PFSK-1 (cell line): Measurements from ENCODE around the gene LIFR.

Source experiments
- FOXP2 ChIP-seq: optimal IDR thresholded peaks from 2 replicates; pipeline ENCODE3; 2011; ENCODE audit warnings: borderline replicate concordance, control low read depth, inconsistent platforms; ENCODE audit not compliant: insufficient read depth; ENCODE audit errors: extremely low read length, extremely low read depth
- POLR2AphosphoS5 ChIP-seq: IDR thresholded peaks from 2 replicates; pipeline ENCODE4 v1.6.1; 2012; ENCODE audit warnings: low read depth, mild to moderate bottlenecking, control low read depth, low read length, moderate library complexity
- SIN3A ChIP-seq: IDR thresholded peaks from 2 replicates; pipeline ENCODE4 v1.6.1; 2012; ENCODE audit warnings: mild to moderate bottlenecking, low read length, moderate library complexity, borderline replicate concordance; ENCODE audit not compliant: insufficient read depth
- TAF1 ChIP-seq: IDR thresholded peaks from 2 replicates; pipeline ENCODE4 v1.6.1; 2012; ENCODE audit warnings: low read length, control low read depth, borderline replicate concordance; ENCODE audit not compliant: insufficient read depth
- TF ChIP-seq, protein P1 (sequence below), 2 experiments: IDR thresholded peaks; 2 replicates each; pipeline versions ENCODE4 v1.6.1 to v1.8.0; 2011 to 2012; ENCODE audit warnings: low read depth in 2 of 2, low read length in 2 of 2, control low read depth in 1 of 2, inconsistent platforms in 1 of 2, mild to moderate bottlenecking in 1 of 2, moderate library complexity in 1 of 2; ENCODE audit not compliant: insufficient read depth in 1 of 2

Gene LIFR

DNA sequence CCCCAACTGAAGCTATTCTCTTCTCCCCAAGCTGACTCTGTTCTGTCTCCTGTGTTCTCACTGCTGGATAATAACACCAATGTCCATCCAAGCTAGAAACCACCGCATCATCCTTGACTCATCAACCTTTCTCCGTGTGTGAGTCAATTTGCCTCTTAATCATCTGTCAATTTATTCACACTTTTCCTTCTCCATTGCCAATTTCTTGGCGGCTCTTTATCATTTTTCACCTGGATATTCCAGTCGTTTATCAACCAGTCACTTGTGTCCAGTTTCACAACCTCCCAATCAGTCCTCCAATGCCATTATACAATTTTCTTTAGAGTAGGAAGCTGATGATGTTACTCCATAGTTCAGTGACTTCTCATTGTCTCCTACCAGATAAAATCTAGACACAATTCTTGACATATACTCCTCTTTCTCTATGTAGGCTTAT lies 45.4 kb upstream of the LIFR start:
- TF ChIP-seq SIN3A (no peak), FOXP2 (no peak), TAF1 (no peak), POLR2AphosphoS5 (no peak)
- TF ChIP-seq, protein P1, sequence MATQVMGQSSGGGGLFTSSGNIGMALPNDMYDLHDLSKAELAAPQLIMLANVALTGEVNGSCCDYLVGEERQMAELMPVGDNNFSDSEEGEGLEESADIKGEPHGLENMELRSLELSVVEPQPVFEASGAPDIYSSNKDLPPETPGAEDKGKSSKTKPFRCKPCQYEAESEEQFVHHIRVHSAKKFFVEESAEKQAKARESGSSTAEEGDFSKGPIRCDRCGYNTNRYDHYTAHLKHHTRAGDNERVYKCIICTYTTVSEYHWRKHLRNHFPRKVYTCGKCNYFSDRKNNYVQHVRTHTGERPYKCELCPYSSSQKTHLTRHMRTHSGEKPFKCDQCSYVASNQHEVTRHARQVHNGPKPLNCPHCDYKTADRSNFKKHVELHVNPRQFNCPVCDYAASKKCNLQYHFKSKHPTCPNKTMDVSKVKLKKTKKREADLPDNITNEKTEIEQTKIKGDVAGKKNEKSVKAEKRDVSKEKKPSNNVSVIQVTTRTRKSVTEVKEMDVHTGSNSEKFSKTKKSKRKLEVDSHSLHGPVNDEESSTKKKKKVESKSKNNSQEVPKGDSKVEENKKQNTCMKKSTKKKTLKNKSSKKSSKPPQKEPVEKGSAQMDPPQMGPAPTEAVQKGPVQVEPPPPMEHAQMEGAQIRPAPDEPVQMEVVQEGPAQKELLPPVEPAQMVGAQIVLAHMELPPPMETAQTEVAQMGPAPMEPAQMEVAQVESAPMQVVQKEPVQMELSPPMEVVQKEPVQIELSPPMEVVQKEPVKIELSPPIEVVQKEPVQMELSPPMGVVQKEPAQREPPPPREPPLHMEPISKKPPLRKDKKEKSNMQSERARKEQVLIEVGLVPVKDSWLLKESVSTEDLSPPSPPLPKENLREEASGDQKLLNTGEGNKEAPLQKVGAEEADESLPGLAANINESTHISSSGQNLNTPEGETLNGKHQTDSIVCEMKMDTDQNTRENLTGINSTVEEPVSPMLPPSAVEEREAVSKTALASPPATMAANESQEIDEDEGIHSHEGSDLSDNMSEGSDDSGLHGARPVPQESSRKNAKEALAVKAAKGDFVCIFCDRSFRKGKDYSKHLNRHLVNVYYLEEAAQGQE (IDR thresholded peaks at IDR 0.05; ENCODE audit: insufficient read depth in 1 of 2, low read depth in 2 of 2, low read length in 2 of 2): no peak

DNA sequence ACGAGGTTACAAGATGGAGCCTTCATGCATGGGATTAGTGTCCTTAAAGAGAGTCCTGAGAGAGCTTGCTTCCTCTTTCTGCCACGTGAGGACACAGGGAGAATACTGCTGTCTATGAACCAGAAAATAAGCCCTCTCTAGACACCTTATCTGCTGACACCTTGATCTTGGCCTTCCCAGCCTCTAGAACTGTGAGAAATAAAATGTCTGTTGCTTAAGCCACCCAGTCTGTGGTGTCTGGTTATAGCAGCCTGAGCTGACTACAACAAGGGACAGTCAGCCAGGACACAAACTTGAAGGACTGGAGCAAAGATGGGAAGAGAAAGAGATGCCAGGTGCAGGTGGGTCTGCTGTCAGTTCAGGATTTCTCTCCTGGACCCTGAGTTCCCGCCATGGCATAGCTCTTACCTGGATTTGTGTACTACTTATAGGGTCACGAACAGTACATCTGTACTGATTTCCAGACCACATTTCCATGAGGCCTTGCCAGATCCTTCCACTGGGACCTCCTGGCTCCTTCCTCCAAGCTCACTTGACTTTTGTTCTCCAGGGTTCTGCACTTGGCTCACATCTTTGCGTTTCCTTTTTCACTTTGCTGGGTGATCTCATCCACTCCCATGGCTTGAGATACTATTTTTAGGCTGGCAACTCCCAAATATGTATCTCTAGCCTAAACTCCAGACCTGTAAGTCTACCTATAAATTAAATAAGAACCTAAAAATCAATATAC lies 44.9 kb upstream of the LIFR start:
- TF ChIP-seq TAF1: no peak
- no peak for TF ChIP-seq POLR2AphosphoS5
- TF ChIP-seq SIN3A: no peak
- TF ChIP-seq, protein P1 (IDR thresholded peaks at IDR 0.05; ENCODE audit: insufficient read depth in 1 of 2, low read depth in 2 of 2, low read length in 2 of 2): no peak
- no peak for TF ChIP-seq FOXP2

DNA sequence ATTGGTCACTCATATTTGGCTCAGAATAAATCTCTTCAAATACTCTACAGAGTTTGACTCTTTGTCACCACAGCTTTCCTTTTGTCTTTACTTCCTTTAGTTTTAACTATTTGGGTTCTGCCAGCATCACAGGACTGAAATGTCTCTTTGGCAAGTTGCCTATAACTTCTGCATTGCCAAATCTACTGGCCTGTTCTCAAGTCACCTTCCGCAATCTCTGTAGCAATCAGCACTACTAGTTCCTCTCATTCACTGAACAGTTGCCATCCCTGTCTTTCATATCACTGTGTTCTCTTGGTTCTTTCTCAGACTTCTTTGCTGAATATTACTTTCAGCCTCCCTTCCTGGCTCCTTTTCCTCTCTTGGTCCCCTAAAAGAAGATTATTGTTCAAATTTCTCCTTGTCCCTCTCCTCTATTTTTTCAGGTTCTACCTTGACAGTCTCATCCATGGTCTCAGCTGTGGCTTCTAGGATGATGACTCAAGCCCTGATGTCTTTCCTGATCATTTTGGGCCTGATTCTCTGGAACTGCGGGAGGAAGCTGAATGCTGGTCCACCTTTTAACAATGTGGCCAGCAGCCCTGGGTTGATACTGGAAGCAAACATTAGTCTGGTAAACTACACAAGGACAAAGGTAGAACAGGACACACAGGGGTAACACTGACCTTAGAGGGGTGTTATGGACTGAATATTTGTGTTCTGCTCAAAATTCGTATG lies 44.0 kb upstream of the LIFR start:
- TF ChIP-seq, protein P1 (IDR thresholded peaks at IDR 0.05; ENCODE audit: insufficient read depth in 1 of 2, low read depth in 2 of 2, low read length in 2 of 2): no peak
- no peak for TF ChIP-seq POLR2AphosphoS5
- TF ChIP-seq SIN3A: no peak
- TF ChIP-seq FOXP2: no peak
- no peak for TF ChIP-seq TAF1

DNA sequence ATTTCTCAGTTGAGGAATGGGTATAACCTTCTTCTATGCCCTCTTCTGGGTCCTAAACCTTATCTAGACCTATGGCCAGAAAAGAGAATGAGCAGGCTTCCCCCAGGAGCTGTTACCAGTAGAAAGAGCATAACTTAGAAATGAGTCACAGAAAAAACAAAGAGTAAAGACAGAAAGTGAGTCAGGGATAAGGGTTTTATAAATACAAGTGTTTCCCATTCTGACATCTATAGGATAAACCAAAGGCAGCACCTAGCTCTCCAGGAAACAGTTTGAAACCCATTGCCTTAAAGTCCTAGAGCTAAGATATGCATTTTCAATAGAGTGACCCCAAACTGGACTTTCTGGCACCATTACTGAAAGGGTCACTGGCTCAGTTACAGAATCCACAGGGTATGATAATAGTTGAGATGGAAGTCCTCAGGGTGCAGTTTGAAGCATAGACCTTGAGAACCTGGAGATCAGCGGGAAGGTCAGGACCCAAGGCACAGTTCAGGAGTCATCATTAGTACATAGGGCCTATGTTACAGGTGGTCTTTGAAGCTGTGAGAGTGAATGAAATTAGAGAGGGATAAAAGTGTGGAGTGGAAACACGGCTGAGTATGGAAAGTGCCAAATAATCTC lies 42.7 kb upstream of the LIFR start:
- TF ChIP-seq, protein P1 (IDR thresholded peaks at IDR 0.05; ENCODE audit: insufficient read depth in 1 of 2, low read depth in 2 of 2, low read length in 2 of 2): no peak
- TF ChIP-seq SIN3A (no peak), TAF1 (no peak), FOXP2 (no peak), POLR2AphosphoS5 (no peak)
